ENCODE results near the gene PSD4. TPM values are rescaled to one million over a fixed set of nuclear protein-coding genes. Genes with fewer than 3 reads are reported as not detected.

Gene PSD4
- total RNA-seq, 1 experiment from 2014 or later = 1.5 TPM

DNA sequence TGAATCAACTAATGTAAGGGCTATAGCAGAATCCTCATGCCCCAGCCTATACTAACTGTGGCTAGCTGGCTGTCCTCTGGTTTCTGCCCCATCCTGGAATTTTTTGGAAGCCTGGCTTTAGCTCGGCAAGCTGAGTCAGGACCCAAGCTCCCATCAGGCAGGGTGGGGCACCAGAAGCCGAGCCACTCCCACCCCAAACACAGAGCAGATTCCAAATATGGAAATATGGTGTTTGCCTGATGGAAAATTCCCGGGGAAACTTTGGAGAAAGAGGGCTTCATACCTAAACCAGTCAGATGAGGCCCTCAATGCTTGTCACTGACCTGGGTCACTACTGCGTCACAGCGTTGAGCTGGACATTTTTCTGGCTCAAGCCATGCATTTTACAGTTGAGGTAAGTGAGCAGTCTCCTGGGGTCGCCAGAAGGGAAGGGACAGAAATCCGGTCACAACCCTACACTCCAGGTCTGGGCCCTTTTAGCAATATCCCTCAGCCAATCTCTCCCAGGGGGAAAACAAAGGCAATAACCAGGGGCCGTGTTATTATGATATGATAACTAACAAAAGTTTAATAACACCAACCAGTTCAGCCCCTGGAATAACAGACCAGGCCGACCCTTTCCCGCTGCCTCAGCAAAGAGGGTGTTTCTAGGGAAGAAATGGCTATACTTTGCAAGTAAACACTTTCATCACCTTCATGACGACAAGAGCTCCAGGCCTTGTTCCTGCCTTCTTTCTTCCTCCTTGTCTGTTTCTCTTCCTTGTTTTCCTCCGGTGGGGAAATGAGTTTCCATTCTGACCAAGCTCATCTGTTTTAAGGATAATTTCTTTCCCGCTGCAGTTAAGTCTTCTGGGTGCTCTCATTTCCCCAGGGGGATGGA is 37.7 kb downstream of the PSD4 start:
- Histone ChIP-seq H3K27ac (peak overlapping the region; percentile 27; the same call in 1 of the 2 replicates), H3K27me3 (no peaks in the 10 kb centered on the region), H3K4me3 (no peak overlapping the region), H3K9me3 (replicated peaks) (no peaks in the 10 kb centered on the region), H3K4me1 (peaks cover 57% of the 10 kb centered on the region), H3K36me3 (no peaks in the 10 kb centered on the region)
- DNase-seq = peak; percentile 51 to 52

DNA sequence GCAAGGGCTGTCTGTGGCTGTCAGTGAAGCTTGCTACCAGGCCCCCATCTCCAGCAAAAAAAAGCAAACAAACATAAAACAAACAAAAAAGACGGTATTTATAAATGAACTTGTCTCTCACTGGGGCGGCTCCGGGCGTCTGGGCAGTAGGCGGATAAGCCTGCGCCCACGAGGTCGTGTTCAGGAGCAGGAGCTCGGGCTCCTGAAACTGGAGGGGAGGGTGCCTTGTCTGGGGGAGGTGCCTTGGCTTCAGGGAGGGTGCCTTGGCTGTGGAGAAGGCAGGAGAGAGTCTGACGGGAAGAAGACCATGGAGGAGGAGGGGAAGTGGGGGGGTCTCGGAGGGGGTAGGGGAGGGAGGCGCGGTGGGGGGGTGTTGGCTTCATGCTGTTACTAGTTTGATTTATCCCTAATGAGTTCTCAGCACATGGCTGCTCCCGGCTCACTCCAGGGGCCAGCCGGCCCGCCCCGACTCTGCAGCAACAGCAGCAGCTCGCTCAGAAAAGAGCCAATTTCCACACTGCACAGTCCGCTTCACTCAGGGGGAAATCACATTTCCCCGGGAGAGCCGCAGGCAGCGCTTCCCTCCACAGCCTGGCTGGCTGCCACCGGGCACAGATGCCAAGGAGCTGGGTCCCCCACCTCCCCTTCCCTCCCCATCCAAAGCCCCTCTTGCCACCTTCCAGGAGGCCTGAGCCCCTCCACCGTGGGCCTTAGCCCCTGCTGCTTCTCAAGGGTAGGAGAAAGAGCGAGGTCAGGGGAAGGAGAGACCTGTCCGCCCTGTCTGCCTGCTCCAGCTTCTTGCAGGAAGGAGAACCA is 38.7 kb downstream of the PSD4 start:
- Histone ChIP-seq H3K27ac (peak overlapping the region; percentile 27; the same call in 1 of the 2 replicates), H3K9me3 (replicated peaks) (no peaks in the 10 kb centered on the region), H3K4me1 (peaks cover 67% of the 10 kb centered on the region), H3K27me3 (no peaks in the 10 kb centered on the region), H3K36me3 (no peaks in the 10 kb centered on the region), H3K4me3 (no peak overlapping the region)
- peak; percentile 47 to 49 for DNase-seq

DNA sequence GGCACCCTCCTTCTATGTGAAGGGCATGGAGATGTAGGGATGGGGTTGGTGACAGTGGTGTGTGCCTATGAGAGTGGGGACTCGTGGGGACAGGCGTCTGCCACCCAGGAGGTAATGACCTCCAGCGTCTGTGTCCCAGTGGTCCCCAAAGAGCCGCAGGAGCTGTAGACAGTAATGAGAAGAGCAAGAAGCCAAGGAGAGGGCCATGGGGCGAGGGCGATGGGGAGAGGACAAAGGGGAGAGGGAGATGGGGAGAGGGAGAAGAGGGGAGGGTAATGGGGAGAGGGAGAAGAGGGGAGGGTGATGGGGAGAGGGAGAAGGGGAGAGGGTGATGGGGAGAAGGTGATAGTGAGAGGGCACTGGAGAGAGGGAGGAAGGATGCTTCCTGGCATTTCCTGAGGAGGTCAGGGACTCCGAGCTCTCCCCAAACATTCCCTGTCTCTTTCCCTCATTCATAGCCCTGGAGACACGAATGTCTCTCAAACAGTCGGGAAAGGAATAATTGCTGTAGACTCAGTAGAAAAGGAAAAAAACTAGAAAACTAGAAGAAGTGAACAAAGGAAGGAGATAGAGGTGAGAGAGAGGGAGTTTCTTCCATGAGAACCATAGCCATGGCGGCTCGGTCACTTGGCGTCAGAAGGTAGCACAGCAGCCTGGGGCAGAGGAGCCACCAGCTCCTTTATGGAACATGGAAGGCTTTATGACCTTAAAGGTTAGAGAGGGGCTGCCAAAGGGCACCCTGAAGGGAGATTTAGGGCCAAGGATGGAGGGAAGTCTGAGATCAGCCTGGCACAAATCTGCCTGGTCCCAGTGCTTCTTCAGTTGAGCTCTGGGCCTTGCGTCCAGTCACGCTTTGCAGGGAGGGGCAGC is 39.5 kb downstream of the PSD4 start:
- no peaks in the 10 kb centered on the region for H3K9me3 ChIP-seq (replicated peaks)
- no peak overlapping the region for H3K4me3 ChIP-seq
- H3K27ac ChIP-seq = peak overlapping the region; percentile 20; the same call in 1 of the 2 replicates
- H3K4me1 ChIP-seq = peaks cover 63% of the 10 kb centered on the region
- H3K27me3 ChIP-seq = no peaks in the 10 kb centered on the region
- H3K36me3 ChIP-seq = no peaks in the 10 kb centered on the region
- no peak for DNase-seq

DNA sequence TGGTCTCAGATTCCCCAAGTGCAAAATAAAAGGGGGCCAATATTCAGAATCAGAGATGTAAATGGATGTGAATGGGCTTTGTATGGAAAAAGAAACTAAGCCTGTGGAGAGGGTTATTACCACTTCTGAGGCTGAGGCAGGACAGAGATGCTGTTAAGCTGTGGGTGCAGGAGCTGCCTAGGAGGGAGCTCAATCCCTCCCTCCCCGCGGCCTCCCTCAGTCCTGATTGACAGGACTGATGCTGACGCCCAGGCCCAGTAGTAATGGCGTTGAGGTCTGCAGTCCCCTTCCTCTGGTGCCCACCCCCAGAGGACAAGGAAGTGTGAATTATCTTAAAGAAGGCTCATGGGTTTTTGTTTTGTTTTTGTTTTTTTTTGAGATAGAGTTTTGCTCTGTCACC is 40.4 kb downstream of the PSD4 start:
- no peak for DNase-seq
- Histone ChIP-seq H3K36me3 (no peaks in the 10 kb centered on the region), H3K9me3 (replicated peaks) (no peaks in the 10 kb centered on the region), H3K4me1 (peaks cover 63% of the 10 kb centered on the region), H3K27me3 (no peaks in the 10 kb centered on the region), H3K4me3 (no peak overlapping the region), H3K27ac (no peak overlapping the region)

DNA sequence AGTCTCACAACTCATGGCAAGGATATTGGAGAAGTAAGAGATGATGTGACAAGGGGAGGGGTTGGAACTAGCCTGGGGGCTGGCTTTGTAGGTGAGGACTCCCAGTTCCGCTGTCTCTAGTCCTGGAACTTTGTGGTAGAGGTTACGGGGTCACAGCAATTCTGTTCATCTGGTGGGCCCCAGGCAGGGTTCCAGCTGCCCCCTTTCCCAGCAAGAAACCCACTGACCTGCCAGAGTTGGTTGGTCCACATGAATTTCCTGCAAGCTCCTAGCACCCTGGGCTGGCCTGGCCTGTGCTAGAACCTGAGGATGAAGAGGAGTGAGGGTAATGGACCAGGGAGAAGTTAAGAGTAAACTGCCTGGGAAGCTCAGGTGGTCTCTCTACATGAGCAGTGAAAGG is 41.3 kb downstream of the PSD4 start:
- H3K27ac ChIP-seq = no peak overlapping the region
- H3K27me3 ChIP-seq = no peaks in the 10 kb centered on the region
- H3K4me1 ChIP-seq = peaks cover 64% of the 10 kb centered on the region
- no peaks in the 10 kb centered on the region for H3K36me3 ChIP-seq
- no peaks in the 10 kb centered on the region for H3K9me3 ChIP-seq (replicated peaks)
- no peak for DNase-seq
- H3K4me3 ChIP-seq = no peak overlapping the region

DNA sequence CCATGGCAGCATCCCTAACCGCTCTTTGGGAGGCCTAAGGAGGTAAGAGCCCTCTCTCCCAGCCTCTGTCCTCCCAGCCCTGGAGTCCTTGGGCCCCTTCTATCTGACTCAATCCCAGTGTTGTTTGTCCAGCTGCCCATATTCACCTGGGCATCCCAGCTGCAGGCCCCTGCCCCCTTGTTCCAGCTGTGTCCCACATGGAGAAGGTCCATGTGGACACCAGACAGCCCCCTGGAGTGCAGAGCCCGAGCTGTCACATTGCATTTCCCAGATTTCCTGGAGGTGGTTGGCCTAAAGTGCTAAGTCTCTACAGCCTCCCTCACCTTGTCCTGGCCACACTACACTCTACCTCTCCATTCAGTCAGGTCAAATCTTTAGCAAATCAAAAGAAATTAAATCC is 42.5 kb downstream of the PSD4 start:
- no peaks in the 10 kb centered on the region for H3K9me3 ChIP-seq (replicated peaks)
- no peaks in the 10 kb centered on the region for H3K36me3 ChIP-seq
- no peak overlapping the region for H3K4me3 ChIP-seq
- H3K4me1 ChIP-seq = peaks cover 51% of the 10 kb centered on the region
- H3K27ac ChIP-seq = peak overlapping the region; percentile 100
- no peak for DNase-seq
- H3K27me3 ChIP-seq = no peaks in the 10 kb centered on the region

DNA sequence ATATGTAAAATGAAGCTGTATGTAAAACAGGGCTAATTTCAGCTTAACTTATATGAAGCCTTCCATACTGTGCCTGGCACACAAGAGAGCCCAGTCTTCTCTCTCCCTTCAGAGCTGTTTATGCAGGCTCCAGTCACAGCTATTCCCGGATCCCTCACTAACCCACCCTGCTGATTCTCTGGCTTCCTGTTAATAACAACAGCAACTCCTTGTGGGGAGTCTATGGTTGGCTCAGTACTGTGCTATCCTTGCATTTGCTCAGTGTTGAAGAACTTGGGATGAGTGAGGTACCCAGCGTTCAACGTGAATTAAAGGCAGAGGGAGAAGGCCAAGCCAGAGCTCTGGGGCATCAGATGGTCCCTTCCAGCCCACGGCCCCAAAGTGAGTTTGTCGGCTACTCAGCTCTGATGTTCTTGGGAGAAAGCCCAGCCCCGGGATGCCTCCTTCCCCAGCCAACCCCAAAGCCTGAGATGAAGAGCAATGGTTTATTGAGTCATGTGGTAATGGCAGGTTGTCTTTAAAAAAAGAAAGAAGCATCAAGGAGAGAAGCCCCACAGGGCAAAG is 43.2 kb downstream of the PSD4 start:
- Histone ChIP-seq H3K36me3 (no peaks in the 10 kb centered on the region), H3K27me3 (no peaks in the 10 kb centered on the region), H3K4me1 (peaks cover 45% of the 10 kb centered on the region), H3K9me3 (replicated peaks) (no peaks in the 10 kb centered on the region), H3K27ac (peak overlapping the region; percentile 100), H3K4me3 (no peak overlapping the region)
- peak; percentile 46 to 71 for DNase-seq

DNA sequence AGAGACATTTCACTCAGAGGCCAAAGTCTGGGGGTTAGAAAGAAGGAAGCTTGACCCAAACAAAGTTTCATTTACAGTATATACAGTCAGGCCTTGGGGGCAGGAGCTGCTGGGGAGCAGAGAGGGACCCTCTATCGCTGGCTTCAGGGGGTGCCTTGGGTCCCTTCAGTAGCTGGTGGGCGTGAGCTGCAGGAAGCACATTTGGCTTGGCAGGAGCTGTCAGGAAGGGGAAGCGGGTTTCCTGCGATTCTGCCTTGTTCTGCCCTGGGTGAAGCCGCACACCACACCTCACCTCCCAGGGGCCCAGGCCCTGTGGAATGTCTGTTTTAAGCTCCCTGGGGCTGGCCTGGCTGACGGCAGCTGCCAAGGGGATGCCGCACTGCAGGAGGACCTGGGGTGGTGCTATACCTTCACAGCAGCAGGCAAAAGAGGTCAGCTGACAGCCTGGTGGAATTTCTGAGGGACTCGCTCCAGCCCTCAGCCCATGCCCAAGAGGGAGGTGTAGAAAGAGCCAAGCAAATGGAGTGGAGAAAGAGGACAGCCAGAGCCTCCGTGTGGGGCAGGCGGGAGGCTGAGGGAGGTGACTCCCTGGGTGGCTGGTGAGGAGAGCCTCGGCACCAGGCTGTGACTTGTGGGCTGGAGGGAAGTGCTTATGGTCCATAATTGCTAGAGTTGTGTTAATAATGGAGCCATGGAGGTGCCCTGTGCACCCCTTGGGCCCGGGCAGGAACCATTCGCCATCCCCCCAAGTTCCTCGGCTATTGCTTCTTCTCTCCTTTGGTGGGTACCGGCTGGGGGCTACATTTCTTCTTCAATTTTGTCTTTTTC is 43.9 kb downstream of the PSD4 start:
- peak overlapping the region; percentile 100 for H3K27ac ChIP-seq
- no peaks in the 10 kb centered on the region for H3K27me3 ChIP-seq
- peak overlapping the region; percentile 36 for H3K4me3 ChIP-seq
- H3K4me1 ChIP-seq = peaks cover 41% of the 10 kb centered on the region
- no peaks in the 10 kb centered on the region for H3K36me3 ChIP-seq
- DNase-seq = peak; percentile 96
- H3K9me3 ChIP-seq (replicated peaks) = no peaks in the 10 kb centered on the region

DNA sequence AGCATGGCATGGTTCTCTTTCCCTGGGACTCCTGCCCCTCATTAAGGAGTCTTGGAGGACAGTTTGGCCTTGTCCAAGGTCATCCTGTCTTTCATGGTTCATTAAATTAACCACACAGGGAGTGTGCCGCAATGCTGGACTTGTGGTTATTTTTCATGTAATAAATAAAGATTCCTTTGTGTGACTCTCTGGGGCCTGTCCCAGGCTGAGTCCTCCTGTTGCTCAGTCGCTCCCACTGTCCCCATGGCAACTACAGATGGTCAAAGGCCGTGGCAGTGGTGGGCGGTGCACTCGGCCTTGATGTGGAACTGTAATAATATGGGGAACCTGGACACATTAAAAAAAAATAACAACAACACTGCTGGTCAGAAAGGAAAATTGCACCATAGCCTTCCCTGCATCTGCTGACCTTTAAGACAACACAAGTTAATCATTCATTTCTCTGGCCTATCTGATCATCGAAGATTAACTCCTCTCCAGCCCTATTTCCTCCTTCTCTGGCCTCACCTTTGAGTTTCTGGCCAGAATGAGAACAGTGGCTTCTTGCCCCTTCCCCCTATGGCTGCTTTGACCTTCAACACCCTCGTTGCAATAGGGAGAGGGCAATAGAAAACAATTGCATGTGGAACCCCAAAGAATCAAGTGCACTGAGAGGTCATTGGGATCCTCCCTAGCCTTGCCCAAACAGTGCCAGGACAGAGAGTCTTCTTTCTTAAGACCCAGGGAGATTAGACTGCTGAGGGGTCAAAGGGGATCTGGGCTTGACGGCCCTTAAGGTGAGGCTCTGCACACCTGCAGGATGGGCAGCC is 44.7 kb downstream of the PSD4 start:
- Histone ChIP-seq H3K27ac (peak overlapping the region; percentile 100), H3K4me1 (peaks cover 38% of the 10 kb centered on the region)
- peak; percentile 93 to 95 for DNase-seq

DNA sequence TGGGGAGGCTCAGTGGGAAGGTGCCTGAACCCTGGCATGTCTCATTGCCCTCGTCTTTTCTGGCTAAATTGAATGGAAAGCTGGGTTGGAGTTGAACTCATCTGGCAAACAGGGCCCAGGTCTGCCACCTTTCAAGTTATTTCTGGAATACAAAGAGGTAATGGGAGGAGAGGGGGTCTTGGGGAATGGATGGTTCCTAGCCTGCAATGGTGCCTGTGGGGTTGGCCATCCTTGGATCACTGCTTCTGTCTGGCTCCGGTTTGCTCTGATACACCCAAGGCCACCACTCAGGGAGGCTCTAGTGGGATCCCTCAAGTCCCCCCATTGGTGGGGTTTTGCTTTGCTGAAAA is 45.3 kb downstream of the PSD4 start:
- Histone ChIP-seq H3K27ac (peak overlapping the region; percentile 100), H3K36me3 (no peaks in the 10 kb centered on the region)

More for the DNA sequence above, 44.7 kb downstream of the PSD4 start:
- H3K4me3 ChIP-seq = peak overlapping the region; percentile 36
- H3K9me3 ChIP-seq (replicated peaks) = no peaks in the 10 kb centered on the region
- no peaks in the 10 kb centered on the region for H3K36me3 ChIP-seq
- H3K27me3 ChIP-seq = no peaks in the 10 kb centered on the region

DNA sequence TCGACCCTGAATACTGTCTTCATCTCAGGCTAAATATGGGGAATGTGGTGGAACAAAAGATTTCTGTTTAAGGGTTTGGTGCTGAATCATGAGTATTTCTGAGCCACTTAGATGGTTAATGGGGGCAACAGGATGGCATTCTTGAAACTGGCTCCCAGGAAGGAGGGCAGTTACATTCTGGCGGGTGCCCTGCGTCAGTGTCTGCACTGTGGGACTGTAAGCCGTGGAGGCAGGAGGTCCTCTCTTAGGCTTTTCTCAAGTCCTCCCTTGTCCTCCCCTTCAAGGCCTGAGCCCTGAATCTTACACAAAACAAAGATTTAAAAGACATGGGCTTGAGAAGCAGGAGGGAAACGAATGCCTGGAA is 45.7 kb downstream of the PSD4 start:
- Histone ChIP-seq H3K4me1 (peaks cover 38% of the 10 kb centered on the region), H3K27ac (peak overlapping the region; percentile 100), H3K36me3 (no peaks in the 10 kb centered on the region), H3K9me3 (replicated peaks) (no peaks in the 10 kb centered on the region), H3K27me3 (no peaks in the 10 kb centered on the region), H3K4me3 (no peak overlapping the region)
- no peak for DNase-seq

More for the DNA sequence above, 45.3 kb downstream of the PSD4 start:
- Histone ChIP-seq H3K4me1 (peaks cover 38% of the 10 kb centered on the region), H3K9me3 (replicated peaks) (no peaks in the 10 kb centered on the region), H3K4me3 (no peak overlapping the region), H3K27me3 (no peaks in the 10 kb centered on the region)
- DNase-seq = no peak

DNA sequence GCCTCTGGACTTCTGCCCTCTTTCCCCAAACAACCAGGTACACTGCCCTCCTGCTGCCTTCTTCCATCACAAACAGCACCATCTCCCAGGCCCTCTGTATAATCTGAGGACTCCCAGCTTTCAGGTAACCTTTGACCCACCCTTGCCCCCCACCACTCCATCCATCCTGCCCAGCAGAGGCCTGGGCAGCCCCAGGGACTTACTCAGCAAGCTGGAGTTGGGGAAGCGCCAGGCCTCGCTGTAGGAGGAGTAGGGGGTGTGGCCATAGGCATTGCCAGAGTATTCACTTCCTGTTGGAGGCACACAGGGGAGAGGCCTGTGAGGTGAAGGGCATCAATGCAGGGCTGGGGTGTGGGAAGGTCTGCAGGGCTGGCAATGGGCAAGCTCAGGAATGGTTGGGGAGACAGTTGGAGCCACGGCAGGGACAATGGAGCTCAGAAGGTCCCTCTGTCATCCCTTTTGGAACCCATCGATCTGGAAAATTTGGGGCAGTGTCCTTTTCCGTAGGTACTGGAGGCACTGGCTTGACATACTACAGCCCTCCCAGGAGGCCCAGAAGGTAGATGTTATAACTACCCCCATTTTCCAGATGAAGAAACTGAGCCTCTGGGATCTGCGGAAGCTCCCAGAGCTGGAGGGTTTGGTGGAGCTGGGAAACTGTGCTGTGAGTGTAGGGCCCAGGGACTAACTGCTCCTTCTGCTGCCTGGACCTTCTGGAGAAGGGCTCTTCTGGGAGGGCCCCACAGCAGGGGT is 46.3 kb downstream of the PSD4 start:
- H3K27ac ChIP-seq = peak overlapping the region; percentile 100
- no peaks in the 10 kb centered on the region for H3K27me3 ChIP-seq

More for the DNA sequence above, 46.3 kb downstream of the PSD4 start:
- DNase-seq = peak; percentile 40 to 53
- H3K4me1 ChIP-seq = peaks cover 41% of the 10 kb centered on the region
- H3K4me3 ChIP-seq = no peak overlapping the region
- no peaks in the 10 kb centered on the region for H3K9me3 ChIP-seq (replicated peaks)
- H3K36me3 ChIP-seq = no peaks in the 10 kb centered on the region

All from SJCRH30 (cell line).